Measurements from ENCODE around the gene SPATA16.

Gene SPATA16

DNA sequence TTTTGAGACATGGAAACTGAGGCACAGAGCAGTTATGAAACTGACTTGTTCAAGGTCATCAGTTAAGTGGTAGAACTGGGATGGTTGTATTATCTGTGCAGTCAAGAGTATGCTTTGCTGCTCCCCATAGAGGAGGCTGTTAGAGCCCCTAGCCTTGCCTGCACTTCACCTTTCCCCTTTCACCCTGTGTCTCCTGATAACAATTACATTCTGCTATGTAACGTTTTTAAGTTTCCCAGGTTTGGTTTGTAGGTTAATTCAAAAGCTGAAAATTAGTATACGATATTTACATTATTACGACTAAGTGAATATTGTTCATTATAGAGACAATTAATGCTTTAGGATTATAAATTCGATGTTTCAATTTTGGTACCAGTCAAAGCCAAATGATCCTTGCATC, 300.6 kb downstream of the SPATA16 start:
- TF ChIP-seq, protein P1, sequence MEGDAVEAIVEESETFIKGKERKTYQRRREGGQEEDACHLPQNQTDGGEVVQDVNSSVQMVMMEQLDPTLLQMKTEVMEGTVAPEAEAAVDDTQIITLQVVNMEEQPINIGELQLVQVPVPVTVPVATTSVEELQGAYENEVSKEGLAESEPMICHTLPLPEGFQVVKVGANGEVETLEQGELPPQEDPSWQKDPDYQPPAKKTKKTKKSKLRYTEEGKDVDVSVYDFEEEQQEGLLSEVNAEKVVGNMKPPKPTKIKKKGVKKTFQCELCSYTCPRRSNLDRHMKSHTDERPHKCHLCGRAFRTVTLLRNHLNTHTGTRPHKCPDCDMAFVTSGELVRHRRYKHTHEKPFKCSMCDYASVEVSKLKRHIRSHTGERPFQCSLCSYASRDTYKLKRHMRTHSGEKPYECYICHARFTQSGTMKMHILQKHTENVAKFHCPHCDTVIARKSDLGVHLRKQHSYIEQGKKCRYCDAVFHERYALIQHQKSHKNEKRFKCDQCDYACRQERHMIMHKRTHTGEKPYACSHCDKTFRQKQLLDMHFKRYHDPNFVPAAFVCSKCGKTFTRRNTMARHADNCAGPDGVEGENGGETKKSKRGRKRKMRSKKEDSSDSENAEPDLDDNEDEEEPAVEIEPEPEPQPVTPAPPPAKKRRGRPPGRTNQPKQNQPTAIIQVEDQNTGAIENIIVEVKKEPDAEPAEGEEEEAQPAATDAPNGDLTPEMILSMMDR (IDR thresholded peaks at IDR 0.05; ENCODE audit: low read length, missing control alignments): no peak
- DNase-seq (ENCODE audit: low read depth): no peak
- H3K4me3 ChIP-seq (replicated peaks; ENCODE audit: low read depth, low read length): no peak overlapping the region

DNA sequence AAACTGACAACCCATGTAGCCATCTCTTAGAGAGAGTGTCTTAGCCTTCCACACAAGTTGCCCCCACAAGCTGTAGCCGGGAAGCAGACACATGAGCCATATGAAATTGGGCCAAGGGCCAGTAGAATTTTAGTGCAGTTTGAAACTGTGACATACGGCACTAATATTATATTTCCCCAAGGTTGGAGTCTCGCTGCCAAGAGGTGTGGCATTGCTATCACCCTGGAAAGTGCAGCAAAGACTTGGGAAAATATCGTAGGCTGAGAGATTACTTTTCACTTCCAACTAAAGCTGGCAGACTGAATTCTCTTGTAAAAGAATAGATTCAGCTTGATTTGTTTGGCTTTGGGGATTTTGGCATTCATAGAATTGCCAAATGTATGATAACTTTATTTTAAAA, 301.4 kb downstream of the SPATA16 start:
- TF ChIP-seq, protein P1 (IDR thresholded peaks at IDR 0.05; ENCODE audit: low read length, missing control alignments): no peak
- no peak for DNase-seq (ENCODE audit: low read depth)
- no peak overlapping the region for H3K4me3 ChIP-seq (replicated peaks; ENCODE audit: low read depth, low read length)

Measured in fibroblast of pulmonary artery (primary cell).